ENCODE measurements around the gene DACH1. TPM values are rescaled to one million over a fixed set of nuclear protein-coding genes. Genes with fewer than 3 reads are reported as not detected.

DACH1 gene
- total RNA-seq, 4 donors from 2014 or later = 0.98 to 1.6 (median 1.0) TPM

GRCh38 chr13:71540098-71540497 lies 326.9 kb downstream of the DACH1 start:
- in situ Hi-C loops (cut with MboI; ENCODE audit: low sequenced_read_pairs in 4 of 4) = loop anchor here in 1 of 4 donors (10.0 kb wide), 1 partner anchor 65 kb away; no protein-coding TSS in a partner anchor
- intact Hi-C loops (cut with DNase I; ENCODE audit: low total_unique reads) = no loop called here
- H3K27ac ChIP-seq = no peak overlapping the region
- DNase-seq (no peak), ATAC-seq (no peak)
- H3K36me3 ChIP-seq = no peaks in the 10 kb centered on the region
- H3K4me1 ChIP-seq = no peaks in the 10 kb centered on the region
- no peak for TF ChIP-seq POLR2A (IDR thresholded peaks at IDR 0.05)
- no peak for TF ChIP-seq CTCF (IDR thresholded peaks at IDR 0.05 in 4 of 5, conservative IDR thresholded peaks at IDR 0.05 in 1 of 5)
- no peaks in the 10 kb centered on the region for H3K27me3 ChIP-seq
- H3K4me3 ChIP-seq = no peak overlapping the region
- H3K9me3 ChIP-seq = no peaks in the 10 kb centered on the region

- intact Hi-C loops (cut with DNase I; ENCODE audit: low total_unique reads) (no loop called here), in situ Hi-C loops (cut with MboI; ENCODE audit: low sequenced_read_pairs in 4 of 4) (no loop called here)
- Histone ChIP-seq H3K27me3 (no peaks in the 10 kb centered on the region), H3K36me3 (no peaks in the 10 kb centered on the region), H3K9me3 (no peaks in the 10 kb centered on the region), H3K4me1 (no peaks in the 10 kb centered on the region), H3K27ac (no peak overlapping the region), H3K4me3 (no peak overlapping the region)
- DNase-seq = no peak
- no peak for ATAC-seq
- no peak for TF ChIP-seq CTCF (IDR thresholded peaks at IDR 0.05 in 4 of 5, conservative IDR thresholded peaks at IDR 0.05 in 1 of 5)
- no peak for TF ChIP-seq POLR2A (IDR thresholded peaks at IDR 0.05)
Observed at GRCh38 chr13:71536201-71536600, 330.8 kb downstream of the DACH1 start.

- no peaks in the 10 kb centered on the region for H3K36me3 ChIP-seq
- H3K27me3 ChIP-seq = no peaks in the 10 kb centered on the region
- intact Hi-C loops (cut with DNase I; ENCODE audit: low total_unique reads) (no loop called here), in situ Hi-C loops (cut with MboI; ENCODE audit: low sequenced_read_pairs in 4 of 4) (no loop called here)
- no peak for DNase-seq
- TF ChIP-seq CTCF (IDR thresholded peaks at IDR 0.05 in 4 of 5, conservative IDR thresholded peaks at IDR 0.05 in 1 of 5) (no peak), POLR2A (IDR thresholded peaks at IDR 0.05) (no peak)
- no peaks in the 10 kb centered on the region for H3K9me3 ChIP-seq
- no peak overlapping the region for H3K4me3 ChIP-seq
- no peaks in the 10 kb centered on the region for H3K4me1 ChIP-seq
- no peak for ATAC-seq
- no peak overlapping the region for H3K27ac ChIP-seq
Observed at GRCh38 chr13:71524613-71525304, 342.2 kb downstream of the DACH1 start.

- no peaks in the 10 kb centered on the region for H3K27me3 ChIP-seq
- no peak overlapping the region for H3K27ac ChIP-seq
- no peak for DNase-seq
- no peaks in the 10 kb centered on the region for H3K36me3 ChIP-seq
- ATAC-seq = no peak
- intact Hi-C loops (cut with DNase I; ENCODE audit: low total_unique reads) (no loop called here), in situ Hi-C loops (cut with MboI; ENCODE audit: low sequenced_read_pairs in 4 of 4) (no loop called here)
- H3K4me1 ChIP-seq = no peaks in the 10 kb centered on the region
- TF ChIP-seq CTCF (IDR thresholded peaks at IDR 0.05 in 4 of 5, conservative IDR thresholded peaks at IDR 0.05 in 1 of 5) = no peak
- no peak for TF ChIP-seq POLR2A (IDR thresholded peaks at IDR 0.05)
- no peaks in the 10 kb centered on the region for H3K9me3 ChIP-seq
- H3K4me3 ChIP-seq = no peak overlapping the region
Observed at GRCh38 chr13:71524245-71524612, 342.8 kb downstream of the DACH1 start.
